ENCODE data around the gene GLIPR1L1. TPM values are rescaled to one million over a fixed set of nuclear protein-coding genes. Genes with fewer than 3 reads are reported as not detected.

GLIPR1L1 gene
- total and polyA plus RNA-seq, 2 experiments from 2014 or later: 4.4 TPM; not detected in 1

GRCh38 chr12:75327642-75328041 is 6.8 kb upstream of the GLIPR1L1 start:
- Mint-ChIP-seq H3K4me3 (no peak overlapping the region), H3K36me3 (ENCODE audit: low read depth) (no peaks in the 10 kb centered on the region), H3K27ac (no peak overlapping the region), H3K4me1 (peaks cover 9% of the 10 kb centered on the region), H3K9me3 (no peaks in the 10 kb centered on the region; the same call in 2 of the 3 replicates), H3K27me3 (ENCODE audit: insufficient read depth, low read depth, poor library complexity) (peaks cover 6% of the 10 kb centered on the region)
- H3K27me3 ChIP-seq (ENCODE audit: insufficient read depth): no peaks in the 10 kb centered on the region
- DNase-seq (ENCODE audit: low spot score) (no peak), ATAC-seq (no peak)
- no peaks in the 10 kb centered on the region for H3K9me2 ChIP-seq (ENCODE audit: insufficient read depth)
- H3K4me3 ChIP-seq: no peak overlapping the region
- peaks cover 5% of the 10 kb centered on the region; the same call in 1 of the 2 replicates for H3K4me1 ChIP-seq (ENCODE audit: insufficient read depth)
- no peaks in the 10 kb centered on the region for H3F3A ChIP-seq (replicated peaks; ENCODE audit: low read depth)
- H3K36me3 ChIP-seq (ENCODE audit: insufficient read depth): no peaks in the 10 kb centered on the region
- H3K4me2 ChIP-seq: no peak overlapping the region
- no peaks in the 10 kb centered on the region for H4K20me1 ChIP-seq (replicated peaks; ENCODE audit: insufficient read depth)
- no peak overlapping the region for H3K27ac ChIP-seq (ENCODE audit: low read depth)
- H2AFZ ChIP-seq: no peak overlapping the region
- TF ChIP-seq CREB1 (CRISPR knock-in tag; IDR thresholded peaks at IDR 0.05; ENCODE audit: low read depth) (no peak), REST (IDR thresholded peaks at IDR 0.05; ENCODE audit: unreplicated experiment) (no peak), ETS1 (IDR thresholded peaks at IDR 0.05) (no peak), EZH2 (IDR thresholded peaks at IDR 0.05; ENCODE audit: low read depth, unreplicated experiment) (no peak), ZNF114 (CRISPR knock-in tag; IDR thresholded peaks at IDR 0.05) (no peak), STAT1 (IDR thresholded peaks at IDR 0.05; ENCODE audit: unreplicated experiment) (no peak), NANOG (IDR thresholded peaks at IDR 0.05; ENCODE audit: borderline replicate concordance) (no peak), JUNB (IDR thresholded peaks at IDR 0.05; ENCODE audit: unreplicated experiment) (no peak), POLR2AphosphoS5 (IDR thresholded peaks at IDR 0.05; ENCODE audit: low read depth) (no peak), EZH2phosphoT487 (IDR thresholded peaks at IDR 0.05; ENCODE audit: unreplicated experiment) (no peak), ZNF331 (CRISPR knock-in tag; IDR thresholded peaks at IDR 0.05; ENCODE audit: low read depth) (no peak)
- H3K79me2 ChIP-seq (replicated peaks; ENCODE audit: insufficient read depth): no peaks in the 10 kb centered on the region
